ENCODE results near the gene BAZ2A.
"Not testable (repeated sequence)": the region's sequence is repeated elsewhere in the genome, so short reads cannot be mapped to it uniquely, and the experiment has no call there.

BAZ2A gene
- total RNA-seq, result 62.7 to 234 (median 148) reads per million in 3 experiments

DNA sequence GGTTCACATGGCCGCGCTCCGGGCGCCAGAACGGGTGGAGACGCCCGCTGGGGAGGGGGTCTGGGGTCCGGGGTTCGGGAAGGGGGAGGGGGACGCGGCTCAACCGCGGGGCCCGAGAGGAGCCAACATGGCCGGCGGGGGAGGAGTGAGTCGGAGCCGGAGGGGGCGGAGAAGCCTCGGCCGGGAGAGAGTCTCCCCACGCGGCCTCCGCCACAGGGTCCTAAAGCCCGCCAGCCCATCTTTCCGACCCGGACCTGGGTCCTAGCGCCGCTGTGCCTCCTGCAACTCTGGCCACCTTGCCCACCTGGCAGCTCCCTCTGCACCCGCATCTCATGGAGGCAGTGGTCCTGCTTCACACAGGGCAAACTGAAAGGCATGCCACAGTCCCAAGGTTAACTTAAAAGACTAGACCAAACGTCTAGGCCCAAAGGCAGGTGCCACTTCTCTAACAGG lies at the start of gene BAZ2A:
TSS of gene BAZ2A (minus strand) at position 147 of the 453 bp plus-strand sequence. CDS start 12,796 bp downstream, outside the sequence.
- DNase-seq, result peak; percentile 81

DNA sequence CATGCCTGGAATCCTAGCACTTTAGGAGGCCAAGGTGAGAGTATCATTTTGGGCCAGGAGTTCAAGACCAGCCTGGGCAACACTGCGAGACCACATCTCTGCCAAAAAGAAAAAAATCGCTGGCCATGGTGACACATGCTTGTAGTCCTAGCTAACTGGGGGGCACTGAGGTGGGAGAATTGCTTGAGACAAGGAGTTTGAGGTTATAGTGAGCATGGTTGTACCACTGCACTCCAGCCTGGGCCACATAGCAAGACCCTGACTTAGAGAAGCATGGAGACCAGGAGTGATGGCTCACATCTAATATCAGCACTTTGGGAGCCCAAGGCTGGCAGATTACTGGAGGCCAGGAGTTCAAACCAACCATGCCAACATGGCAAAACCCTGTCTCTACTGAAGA lies 48.7 kb upstream of the BAZ2A start:
- DNase-seq, result no peak

DNA sequence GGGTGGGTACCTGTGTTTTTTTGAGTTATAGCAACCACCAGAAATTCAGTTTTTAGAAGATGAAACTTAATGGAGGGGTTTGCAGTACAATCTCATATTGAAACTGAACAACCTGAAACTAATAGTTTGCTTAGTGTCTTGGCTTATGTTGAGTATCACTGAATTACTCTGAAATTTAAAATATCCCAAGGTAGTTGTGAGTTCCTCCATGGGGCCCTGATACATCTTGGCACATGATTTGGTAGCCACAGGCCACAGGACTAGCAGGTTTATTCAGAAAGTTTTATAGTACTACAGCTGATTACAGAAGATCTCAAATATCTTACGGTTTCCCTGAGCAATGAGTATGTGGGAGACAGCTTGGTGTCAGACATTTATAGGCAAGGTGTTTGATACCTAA lies 47.6 kb upstream of the BAZ2A start:
- DNase-seq, result no peak

DNA sequence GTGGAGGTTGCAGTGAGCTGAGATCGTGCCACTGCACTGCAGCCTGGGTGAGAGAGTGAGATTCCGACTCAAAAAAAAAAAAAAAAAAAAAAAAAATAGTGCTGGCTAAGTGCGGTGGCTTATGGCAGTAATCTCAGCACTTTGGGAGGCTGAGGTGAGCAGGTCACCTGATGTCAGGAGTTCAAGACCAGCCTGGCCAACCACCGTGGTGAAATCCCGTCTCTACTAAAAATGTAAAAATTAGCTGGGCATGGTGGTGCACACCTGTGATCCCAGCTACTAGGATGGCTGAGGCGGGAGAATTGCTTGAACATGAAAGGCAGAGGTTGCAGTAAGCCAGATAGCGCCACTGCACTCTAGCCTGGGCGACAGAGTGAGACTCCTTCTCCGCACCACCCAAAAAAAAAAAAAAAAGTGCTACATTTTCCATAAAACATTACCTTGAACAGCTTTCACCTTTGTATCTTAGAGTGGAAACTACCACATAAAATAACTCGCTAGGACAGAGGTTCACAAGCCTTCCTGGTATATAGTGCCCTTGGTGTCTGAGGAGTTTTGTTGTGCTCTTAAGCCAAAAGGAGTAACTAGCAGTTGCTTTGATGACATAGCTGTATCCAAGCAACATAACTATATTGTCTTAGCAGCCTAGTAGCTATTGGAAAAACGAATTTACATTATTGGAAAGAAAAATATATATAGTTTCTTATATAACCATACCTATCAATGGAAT lies 46.9 kb upstream of the BAZ2A start:
- no peak for DNase-seq

DNA sequence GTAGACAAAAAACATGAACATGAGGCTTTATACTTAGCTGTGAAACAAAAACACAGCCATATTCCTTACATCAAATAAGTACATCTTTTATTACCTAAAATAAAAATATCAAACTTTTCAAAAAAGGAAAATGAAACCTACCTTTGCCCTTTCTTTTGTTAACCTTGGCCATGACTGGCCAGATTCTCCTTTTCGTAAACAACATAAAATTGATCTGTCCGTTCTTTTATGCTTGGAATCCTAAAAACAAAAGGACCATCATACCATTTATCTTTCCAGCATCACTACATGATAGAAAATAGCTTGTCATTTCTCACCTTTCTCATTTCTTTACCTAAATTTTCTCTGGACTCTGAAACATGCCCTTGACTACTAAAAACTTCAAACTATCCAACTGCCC lies 41.5 kb upstream of the BAZ2A start:
- DNase-seq, result no peak

DNA sequence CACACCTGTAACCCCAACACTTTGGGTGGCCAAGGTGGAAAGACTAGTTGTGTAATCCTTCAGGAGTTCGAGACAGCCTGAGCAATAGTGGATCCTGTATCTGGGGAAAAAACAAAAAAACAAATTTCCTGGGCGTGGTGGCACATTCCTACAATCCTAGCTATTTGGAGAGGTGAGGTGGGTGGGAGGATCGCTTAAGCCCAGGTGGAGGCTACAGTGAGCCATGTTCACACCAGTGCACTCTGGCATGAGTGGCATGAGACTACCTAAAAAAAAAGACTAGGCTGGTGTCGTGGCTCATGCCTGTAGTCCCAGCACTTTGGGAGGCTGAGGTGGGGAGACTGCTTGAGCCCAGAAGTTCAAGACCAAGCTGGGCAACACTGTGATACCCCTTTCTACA lies 40.7 kb upstream of the BAZ2A start:
- DNase-seq, result no peak

DNA sequence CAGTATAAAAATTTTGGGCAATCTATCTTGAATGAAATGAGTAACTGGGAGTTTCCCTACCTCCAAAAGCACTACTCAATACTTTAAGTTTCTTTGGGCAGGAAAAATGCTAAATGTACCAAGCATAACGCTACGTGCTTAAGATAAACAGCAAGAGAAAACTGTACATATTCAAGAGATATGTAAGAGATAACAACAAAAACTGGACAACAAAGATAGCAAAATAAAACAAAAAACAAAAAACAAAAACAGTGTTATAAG lies 38.0 kb upstream of the BAZ2A start:
- DNase-seq, result no peak

DNA sequence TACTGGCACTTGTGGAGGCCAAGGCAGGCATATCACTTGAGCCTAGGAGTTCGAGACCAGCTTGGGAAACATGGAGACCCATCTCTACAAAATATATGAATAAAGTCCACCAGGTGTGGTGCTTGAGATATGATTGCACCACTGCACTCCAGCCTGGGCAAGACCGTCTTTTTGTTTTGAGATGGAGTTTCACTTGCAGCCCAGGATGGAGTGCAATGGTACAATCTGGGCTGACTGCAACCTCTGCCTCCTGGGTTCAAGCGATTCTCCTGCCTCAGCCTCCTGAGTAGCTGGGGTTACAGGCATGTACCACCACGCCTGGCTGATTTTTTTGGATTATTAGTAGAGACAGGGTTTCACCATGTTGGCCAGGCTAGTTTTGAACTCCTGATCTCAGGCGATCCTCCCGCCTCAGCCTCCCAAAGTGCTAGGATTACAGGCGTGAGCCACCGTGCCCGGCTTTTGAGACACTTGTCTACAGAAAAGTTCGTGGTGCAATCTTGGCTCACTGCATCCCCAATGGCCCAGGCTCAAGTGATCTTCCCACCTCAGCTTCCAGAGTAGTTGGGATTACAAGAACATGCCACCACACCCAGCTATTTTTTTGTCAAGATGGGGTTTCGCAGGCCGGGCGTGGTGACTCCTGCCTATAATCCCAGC lies 32.0 kb upstream of the BAZ2A start:
- DNase-seq, result no peak

DNA sequence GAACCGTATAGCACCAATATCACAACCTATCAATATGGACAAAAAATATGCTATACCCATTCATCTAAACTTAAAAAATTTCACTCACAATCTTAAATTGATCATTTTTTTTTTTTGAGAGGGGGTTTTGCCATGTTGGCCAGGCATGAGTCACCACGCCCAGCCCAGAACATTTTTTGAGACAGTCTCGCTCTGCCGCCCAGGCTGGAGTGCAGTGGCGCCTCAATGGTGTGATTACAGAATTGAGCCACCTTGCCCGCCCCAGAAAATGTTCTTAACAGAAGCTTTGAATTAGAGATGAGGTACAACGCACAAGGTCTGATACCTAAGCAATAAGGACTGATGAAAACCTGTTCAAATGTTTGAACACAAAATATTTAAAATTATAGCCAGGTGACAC lies 31.4 kb upstream of the BAZ2A start:
- DNase-seq, result no peak

DNA sequence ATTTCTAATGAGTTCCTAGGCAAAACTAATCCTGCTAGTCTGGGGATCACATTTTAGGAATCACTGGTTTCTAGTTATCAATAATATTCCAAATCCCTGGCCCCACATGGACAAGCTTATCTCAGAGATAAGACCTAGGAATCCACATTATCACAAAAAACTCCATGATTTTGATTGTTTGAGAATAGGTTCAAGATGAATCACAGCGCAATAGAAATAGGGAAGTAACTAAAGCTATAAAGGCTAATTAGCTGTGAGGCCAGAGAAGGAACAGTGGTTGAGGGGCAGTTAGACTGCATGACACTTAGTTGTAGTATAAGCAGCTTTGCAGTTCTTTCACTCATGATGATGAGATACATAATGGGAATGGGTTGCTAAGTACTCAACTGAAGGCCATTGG lies 28.8 kb upstream of the BAZ2A start:
- no peak for DNase-seq

DNA sequence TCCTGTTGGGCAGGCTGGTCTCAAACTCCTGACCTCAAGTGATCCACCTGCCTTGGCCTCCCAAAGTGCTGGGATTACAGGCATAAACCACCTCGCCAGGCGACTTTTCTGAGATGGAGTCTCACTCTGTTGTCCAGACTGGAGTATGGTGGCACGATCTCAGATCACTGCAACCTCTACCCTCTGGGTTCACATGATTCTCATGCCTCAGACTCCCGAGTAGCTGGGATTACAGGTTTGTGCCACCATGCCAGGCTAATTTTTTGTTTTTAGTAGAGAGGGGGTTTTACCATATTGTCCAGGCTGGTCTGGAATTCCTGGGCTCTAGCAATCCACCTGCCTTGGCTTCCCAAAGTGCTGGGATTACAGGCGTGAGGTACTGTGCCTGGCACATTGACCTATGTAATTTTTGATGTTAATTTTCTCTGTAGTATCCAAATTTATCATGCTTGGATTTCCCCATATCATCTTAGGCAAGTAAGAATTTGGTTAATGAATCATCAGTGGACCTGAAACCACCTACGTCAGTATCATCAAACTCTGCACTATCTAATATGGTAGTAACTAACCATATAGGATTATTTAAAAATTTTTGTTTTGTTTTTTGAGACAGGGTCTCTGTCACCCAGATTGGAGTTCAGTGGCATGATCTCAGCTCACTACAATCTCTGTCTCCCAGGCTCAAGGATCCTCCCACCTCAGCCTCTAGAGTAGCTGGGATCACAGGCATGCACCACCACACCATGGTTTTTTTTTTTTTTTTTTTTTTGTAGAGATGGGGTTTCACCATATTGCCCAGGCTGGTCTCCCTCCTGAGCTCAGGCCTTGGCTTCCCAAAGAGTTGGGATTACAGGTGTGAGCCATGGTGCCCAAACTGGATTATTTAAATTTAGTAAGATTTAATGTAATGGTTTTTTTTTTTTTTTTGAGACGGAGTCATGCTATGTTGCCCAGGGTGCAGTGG lies 27.6 kb upstream of the BAZ2A start:
- DNase-seq, result no peak

DNA sequence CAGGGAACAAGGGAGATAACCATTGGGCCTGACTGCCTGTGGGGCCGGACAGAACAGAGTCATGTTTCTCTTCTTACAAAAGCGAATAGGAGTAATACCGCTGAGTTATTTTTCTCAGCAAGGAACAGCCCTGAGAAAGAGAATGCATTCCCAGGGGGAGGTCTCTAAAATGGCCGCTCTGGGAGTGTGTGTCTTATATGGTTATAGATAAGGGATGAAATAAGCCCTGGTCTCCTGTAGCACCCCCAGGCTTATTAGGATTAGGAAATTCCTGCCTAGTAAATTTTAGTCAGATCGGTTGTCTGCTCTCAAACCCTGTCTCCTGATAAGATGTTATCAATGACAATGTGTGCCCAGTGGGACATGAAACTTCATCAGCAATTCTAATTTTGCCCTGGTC lies 23.7 kb upstream of the BAZ2A start:
- DNase-seq, result not testable (repeated sequence)

DNA sequence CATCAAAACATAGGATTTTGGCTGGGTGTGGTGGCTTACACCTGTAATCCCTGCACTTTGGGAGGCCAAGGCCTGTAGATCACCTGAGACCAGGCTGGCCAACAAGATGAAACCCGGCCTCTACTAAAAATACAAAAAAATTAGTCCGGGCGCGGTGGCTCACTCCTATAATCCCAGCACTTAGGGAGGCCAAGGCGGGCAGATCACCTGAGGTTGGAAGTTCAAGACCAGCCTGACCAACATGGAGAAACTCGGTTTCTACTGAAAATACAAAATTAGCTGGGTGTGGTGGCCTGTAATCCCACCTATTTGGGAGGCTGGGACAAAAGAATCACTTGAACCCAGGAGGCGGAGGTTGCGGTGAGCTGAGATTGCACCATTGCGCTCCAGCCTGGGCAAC lies 17.9 kb upstream of the BAZ2A start:
- DNase-seq, result not testable (repeated sequence)

DNA sequence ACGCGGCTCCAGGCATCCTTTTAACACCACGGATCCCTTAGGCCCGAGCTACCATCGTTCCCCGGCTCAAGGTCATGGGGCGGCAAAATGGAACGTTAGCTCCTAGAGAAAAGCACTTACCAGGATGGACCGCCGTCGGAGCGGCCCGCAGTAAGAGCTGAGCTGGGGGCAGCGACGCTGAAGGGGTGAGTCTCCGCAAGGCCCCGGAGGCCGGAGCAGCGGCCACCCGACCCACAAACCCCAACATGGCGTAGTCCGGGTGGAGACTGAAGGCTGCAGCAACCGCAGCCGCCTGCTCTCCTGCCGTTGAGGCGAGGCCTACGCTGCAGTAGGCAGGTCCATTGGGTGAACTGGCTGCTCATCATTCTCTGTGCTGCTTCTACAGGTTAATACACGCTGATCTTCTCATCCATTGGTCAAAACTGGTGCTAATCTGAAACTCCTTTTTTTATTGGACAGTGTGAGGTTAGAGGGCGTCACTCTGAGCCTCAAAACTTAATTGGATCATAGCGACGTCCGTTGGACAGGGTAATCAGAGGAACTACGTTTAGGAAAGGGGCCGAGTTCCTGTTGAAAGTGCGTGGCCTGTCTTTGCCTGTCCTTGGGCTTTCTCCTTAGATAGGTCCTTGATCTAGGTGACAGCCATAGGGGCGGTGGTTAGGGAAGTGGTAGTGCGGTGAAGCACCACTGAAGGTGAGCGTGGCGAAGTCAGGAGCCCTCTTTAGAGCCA lies 15.8 kb upstream of the BAZ2A start, which contains the start of gene ATP5F1B:
TSS of gene ATP5F1B (minus strand) at position 268 of the 730 bp plus-strand sequence. CDS start at position 247, 21 bp downstream.
- DNase-seq, result peak; percentile 96

DNA sequence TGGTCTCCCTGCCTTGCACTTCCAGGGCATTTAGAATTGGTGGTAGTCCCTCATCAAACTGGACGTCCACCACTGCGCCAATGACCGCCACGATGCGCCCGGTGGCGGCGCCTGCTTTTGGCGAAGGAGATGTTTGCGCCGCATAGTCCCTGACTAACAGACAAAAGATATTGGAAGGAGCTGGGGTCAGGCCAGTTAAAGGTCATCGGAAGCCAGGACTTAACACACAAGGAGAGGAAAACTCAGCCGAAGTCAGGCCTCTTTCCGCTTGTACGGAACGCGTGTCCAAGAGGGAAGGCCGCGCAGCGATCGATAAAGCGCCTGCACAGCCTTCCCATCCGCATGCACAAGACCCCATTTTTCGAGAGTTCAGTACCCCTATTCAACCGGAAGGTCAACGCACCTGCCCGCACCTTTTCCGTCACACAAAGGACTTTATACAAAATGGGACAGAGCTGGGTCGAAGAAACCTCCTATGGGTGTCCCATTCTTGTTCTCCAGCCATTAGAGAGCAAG lies 15.1 kb upstream of the BAZ2A start:
- DNase-seq, result no peak

DNA sequence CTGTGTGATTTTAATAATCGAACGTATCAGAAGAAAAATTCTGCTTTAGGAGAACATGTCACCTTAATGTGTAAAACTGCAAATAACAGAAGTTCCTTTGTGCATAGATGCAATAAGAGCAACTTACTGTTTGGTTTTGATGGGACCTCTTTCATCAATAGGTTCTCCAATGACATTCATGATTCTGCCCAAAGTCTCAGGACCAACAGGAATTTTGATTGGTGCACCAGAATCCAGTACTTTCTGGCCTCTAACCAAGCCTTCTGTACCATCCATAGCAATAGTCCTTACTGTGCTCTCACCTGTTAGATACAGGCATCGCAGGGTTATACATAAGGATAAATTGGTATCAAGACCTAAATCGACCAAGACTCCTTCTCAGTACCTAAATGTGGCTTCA lies 14.5 kb upstream of the BAZ2A start:
- no peak for DNase-seq

DNA sequence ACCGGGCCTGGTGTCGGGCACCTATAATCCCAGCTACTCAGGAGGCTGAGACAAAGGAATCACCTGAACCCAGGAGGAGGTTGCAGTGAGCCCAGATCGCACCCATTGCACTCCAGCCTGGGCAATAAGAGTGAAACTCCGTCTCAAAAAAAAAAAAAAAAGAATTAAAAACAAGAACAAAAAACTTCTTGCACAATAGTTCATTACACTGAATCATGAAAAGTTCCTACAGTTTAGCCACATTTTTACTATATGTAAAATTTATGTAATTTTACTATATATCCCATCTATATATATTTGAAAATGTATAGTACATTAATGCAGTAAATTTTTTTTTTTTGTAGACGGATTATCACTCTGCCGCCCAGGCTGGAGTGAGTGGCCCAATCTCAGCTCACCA lies 11.1 kb upstream of the BAZ2A start:
- no peak for DNase-seq

DNA sequence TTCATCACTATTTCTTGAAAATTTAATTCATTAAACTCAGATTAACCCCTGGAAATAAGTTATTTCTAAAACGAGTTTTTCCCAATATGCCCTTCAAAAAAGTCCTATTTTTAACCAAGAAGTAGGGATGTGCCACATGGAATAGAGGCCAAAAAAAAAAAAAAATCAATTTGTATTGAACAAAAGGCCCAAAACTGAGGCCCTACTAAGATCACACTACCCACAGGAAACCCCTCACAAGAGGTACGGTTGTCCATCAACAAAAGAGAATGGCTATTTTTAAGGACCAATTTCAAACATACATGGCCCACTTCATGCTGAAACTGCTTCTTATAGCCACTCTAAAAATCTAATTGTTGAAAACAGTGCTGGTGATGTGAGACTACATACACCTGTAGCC lies 7.5 kb upstream of the BAZ2A start:
- DNase-seq, result no peak

DNA sequence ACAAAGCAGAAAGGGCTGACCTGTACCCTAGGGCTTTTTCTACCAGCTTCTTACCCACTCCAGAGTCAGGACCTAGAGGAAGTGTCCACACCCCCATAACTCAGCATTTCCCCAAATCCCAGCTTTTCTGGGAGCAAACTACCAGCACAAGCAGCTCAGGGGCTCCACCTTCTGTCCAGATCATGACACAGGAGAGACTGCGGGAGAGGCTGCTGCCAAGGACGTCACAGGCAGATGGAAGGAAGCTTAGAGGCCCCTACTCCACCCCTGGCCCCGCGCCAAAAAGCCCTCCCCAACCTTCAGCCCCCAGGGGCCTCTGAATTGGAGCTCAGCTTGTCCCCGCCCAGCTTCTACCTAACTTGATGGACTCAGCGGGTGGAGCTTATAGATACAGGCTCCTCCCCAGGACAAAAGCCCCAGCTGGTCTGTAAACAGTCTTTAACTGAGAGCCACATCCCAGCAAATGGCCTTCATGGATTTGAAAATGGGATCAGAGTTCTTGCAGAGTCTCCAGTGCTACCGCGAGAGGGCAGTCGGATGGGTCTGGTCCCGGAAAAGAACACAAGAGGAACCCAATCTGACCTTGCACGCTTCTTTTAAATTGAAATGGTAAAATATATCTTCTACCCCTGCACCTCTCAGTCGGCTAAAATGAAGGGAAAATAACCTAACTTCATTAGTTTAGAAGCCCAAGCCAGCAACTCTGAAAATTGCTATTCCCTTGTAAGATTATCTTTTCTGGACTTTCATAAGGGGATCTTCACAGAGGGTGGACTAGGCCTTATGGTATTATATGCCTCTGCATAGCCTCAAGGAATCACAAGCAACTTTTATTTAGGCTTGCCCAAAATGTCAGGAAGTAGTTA lies 6.8 kb upstream of the BAZ2A start:
- peak; percentile 97 for DNase-seq

DNA sequence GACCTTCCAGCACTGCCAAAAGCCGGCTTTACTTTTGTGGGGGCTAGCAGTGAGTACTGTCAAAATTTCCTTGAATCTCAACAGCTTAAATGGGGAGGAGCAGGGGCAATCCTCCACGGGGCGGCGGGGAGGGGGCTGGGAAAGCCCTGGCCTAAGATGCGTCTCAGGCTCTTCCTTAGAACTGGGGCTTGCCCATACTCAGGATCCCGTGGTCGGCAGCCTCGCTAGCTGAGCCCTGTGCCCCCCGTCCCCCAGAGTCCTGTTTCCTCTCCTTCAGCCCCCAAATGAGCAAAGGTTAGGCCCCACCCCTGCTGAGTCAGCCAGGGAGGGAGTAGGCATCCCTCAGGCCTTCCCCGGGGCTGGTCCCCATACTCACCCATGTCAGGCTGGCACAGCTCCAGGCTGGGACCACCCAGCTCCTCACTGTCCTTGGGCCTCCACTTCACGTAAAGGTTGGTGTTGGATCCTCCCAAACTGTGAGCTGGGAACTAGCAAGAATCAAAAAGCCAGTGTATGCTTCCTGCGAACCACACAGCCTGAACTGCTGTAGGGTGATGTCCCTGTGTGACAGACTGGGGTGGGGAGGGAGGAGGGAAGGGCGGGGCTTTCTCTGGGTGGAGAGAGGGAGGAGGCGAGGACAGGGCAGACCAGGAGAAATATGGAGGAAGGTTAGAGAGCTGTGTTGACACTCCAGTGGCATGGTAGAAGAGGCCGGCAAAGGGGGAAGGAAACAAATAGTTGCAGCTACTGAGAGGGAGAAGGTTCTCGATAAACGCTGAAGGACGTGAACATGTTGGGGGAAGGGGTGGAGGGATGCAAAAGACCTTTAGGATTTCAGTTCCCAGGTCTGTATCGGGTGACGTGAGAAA lies 5.9 kb upstream of the BAZ2A start:
- DNase-seq, result peak; percentile 76

Data from central memory CD4-positive, alpha-beta T cell (primary cell).